GM12878 (cell line): ENCODE measurements around the gene KLK3.

Experiments used
- CHD4 ChIP-seq: fragments of 200-600 bp; sonication (generic); IDR thresholded peaks from 2 replicates; pipeline ENCODE4 v1.6.1; 2016; ENCODE audit warnings: mild to moderate bottlenecking
- CREM ChIP-seq: IDR thresholded peaks from 2 replicates; pipeline ENCODE4 v1.6.1; 2014; ENCODE audit warnings: antibody characterized with exemption, low read depth
- JUNB ChIP-seq: IDR thresholded peaks from 2 replicates; pipeline ENCODE4 v1.6.1; 2016; ENCODE audit warnings: antibody characterized with exemption, mild to moderate bottlenecking
- JUND ChIP-seq: IDR thresholded peaks from 2 replicates; pipeline ENCODE4 v1.6.1; 2012; ENCODE audit warnings: low read depth, mild to moderate bottlenecking, low read length, improper control_type of control experiment, moderate library complexity
- NFYA ChIP-seq: IDR thresholded peaks from 2 replicates; pipeline ENCODE4 v1.6.1; 2011; ENCODE audit warnings: low read depth, mild to moderate bottlenecking, low read length, improper control_type of control experiment, borderline replicate concordance
- RAD51 ChIP-seq: fragments of 450-650 bp; IDR thresholded peaks from 2 replicates; pipeline ENCODE4 v1.6.1; 2016; ENCODE audit warnings: moderate library complexity, mild to moderate bottlenecking, inconsistent platforms
- ZNF217 ChIP-seq: fragments of 450-650 bp; IDR thresholded peaks from 2 replicates; pipeline ENCODE4 v1.6.1; 2017; ENCODE audit warnings: antibody characterized with exemption, mild to moderate bottlenecking
- ZZZ3 ChIP-seq: IDR thresholded peaks from 2 replicates; pipeline ENCODE4 v1.6.1; 2011; ENCODE audit warnings: low read depth; ENCODE audit not compliant: control insufficient read depth, insufficient read length
- TF ChIP-seq, protein P1 (sequence below), 3 experiments: IDR thresholded peaks in 2 of 3; conservative IDR thresholded peaks in 1 of 3; 2 replicates each; pipeline ENCODE4 v1.5.1; 2011; ENCODE audit warnings: low read depth in 3 of 3, low read length in 3 of 3, mild to moderate bottlenecking in 3 of 3, control low read depth in 2 of 3, moderate library complexity in 2 of 3, inconsistent platforms in 1 of 3, mixed read lengths in 1 of 3; ENCODE audit not compliant: control insufficient read depth in 2 of 3, insufficient read depth in 1 of 3; ENCODE audit errors: extremely low read depth in 1 of 3
- TF ChIP-seq, protein P2 (sequence below): fragments of 450-650 bp; formaldehyde crosslinking; IDR thresholded peaks from 2 replicates; pipeline ENCODE4 v1.5.0; 2022; ENCODE audit warnings: mild to moderate bottlenecking, missing genetic modification characterization

DNA sequence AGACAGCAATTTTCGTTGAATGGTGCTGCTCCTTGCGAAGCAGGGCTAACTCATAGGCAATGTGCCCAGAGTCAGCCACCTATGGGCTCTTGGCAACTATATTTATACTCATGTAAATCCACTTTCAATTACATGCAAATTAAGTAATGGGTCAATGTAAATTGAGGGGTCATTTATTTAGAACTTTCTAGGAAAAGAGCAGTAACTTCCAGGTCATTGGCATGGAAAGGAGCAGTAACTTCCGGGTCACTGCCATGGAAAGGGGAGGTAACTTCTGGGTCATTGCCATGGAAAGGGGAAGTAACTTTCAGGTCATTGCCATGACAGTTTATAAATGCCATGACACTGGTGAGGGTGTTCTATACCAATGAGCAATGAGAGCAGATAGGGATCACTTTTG lies 44.9 kb downstream of the KLK3 start:
- TF ChIP-seq, protein P1, sequence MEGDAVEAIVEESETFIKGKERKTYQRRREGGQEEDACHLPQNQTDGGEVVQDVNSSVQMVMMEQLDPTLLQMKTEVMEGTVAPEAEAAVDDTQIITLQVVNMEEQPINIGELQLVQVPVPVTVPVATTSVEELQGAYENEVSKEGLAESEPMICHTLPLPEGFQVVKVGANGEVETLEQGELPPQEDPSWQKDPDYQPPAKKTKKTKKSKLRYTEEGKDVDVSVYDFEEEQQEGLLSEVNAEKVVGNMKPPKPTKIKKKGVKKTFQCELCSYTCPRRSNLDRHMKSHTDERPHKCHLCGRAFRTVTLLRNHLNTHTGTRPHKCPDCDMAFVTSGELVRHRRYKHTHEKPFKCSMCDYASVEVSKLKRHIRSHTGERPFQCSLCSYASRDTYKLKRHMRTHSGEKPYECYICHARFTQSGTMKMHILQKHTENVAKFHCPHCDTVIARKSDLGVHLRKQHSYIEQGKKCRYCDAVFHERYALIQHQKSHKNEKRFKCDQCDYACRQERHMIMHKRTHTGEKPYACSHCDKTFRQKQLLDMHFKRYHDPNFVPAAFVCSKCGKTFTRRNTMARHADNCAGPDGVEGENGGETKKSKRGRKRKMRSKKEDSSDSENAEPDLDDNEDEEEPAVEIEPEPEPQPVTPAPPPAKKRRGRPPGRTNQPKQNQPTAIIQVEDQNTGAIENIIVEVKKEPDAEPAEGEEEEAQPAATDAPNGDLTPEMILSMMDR (IDR thresholded peaks at IDR 0.05 in 2 of 3, conservative IDR thresholded peaks at IDR 0.05 in 1 of 3; ENCODE audit: control insufficient read depth in 2 of 3, extremely low read depth in 1 of 3, insufficient read depth in 1 of 3, low read depth in 3 of 3, low read length in 3 of 3), result no peak
- no peak for TF ChIP-seq JUNB
- TF ChIP-seq JUND, result no peak
- TF ChIP-seq ZZZ3, result no peak
- no peak for TF ChIP-seq RAD51
- no peak for TF ChIP-seq CHD4
- TF ChIP-seq ZNF217, result no peak
- no peak for TF ChIP-seq NFYA
- TF ChIP-seq CREM, result no peak
- TF ChIP-seq, protein P2, sequence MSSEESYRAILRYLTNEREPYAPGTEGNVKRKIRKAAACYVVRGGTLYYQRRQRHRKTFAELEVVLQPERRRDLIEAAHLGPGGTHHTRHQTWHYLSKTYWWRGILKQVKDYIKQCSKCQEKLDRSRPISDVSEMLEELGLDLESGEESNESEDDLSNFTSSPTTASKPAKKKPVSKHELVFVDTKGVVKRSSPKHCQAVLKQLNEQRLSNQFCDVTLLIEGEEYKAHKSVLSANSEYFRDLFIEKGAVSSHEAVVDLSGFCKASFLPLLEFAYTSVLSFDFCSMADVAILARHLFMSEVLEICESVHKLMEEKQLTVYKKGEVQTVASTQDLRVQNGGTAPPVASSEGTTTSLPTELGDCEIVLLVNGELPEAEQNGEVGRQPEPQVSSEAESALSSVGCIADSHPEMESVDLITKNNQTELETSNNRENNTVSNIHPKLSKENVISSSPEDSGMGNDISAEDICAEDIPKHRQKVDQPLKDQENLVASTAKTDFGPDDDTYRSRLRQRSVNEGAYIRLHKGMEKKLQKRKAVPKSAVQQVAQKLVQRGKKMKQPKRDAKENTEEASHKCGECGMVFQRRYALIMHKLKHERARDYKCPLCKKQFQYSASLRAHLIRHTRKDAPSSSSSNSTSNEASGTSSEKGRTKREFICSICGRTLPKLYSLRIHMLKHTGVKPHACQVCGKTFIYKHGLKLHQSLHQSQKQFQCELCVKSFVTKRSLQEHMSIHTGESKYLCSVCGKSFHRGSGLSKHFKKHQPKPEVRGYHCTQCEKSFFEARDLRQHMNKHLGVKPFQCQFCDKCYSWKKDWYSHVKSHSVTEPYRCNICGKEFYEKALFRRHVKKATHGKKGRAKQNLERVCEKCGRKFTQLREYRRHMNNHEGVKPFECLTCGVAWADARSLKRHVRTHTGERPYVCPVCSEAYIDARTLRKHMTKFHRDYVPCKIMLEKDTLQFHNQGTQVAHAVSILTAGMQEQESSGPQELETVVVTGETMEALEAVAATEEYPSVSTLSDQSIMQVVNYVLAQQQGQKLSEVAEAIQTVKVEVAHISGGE (CRISPR knock-in tag), result no peak
